Astrocyte of the spinal cord (primary cell): ENCODE data around the gene PLA2G2D.
A peak's percentile ranks its signal among the peaks of the same experiment; 100 is the strongest.

ENCODE experiments used
- DNase-seq: peaks from one replicate; pipeline ENCODE4 v3.0.0; 2011; ENCODE audit warnings: low read depth, low spot score
- H3K4me3 ChIP-seq: 2 replicates; pipeline ENCODE4 v1.5.1; 2011; ENCODE audit warnings: low read depth, mild to moderate bottlenecking, low read length, moderate library complexity
- in situ Hi-C: cut with HindIII; loops from 2 replicates; pipeline ENCODE4 v1.10.0; 2017; ENCODE audit warnings: low sequenced_read_pairs
- TF ChIP-seq, protein P1 (sequence below): IDR thresholded peaks from 2 replicates; pipeline ENCODE4 v1.5.1; 2012; ENCODE audit warnings: low read depth, mild to moderate bottlenecking, low read length, inconsistent platforms

Gene PLA2G2D, protein sequence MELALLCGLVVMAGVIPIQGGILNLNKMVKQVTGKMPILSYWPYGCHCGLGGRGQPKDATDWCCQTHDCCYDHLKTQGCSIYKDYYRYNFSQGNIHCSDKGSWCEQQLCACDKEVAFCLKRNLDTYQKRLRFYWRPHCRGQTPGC

DNA sequence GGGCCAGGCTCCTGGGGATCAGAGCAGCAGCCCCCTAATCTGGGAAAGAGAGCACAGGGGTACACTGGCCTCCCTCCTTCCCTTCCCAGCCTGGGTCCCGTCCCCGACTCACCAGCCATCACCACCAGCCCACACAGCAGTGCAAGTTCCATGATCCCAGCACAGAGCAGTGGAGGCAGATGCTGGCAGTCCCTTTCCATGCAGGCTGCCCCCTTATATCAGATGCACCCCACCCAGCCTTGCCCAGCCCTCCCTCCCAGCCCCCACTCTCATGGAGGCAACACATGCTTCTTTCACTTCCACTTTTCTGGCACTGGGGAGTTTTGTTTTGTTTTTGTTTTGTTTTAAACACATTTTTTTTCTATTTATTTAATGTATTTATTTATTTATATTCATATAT, at the start of gene PLA2G2D:
Gene PLA2G2D, minus strand, starts transcription at position 190 of the 400 bp plus-strand sequence. Its CDS starts 38 bp downstream, at position 152.
- no peak for DNase-seq
- in situ Hi-C loops = no loop called here
- TF ChIP-seq, protein P1, sequence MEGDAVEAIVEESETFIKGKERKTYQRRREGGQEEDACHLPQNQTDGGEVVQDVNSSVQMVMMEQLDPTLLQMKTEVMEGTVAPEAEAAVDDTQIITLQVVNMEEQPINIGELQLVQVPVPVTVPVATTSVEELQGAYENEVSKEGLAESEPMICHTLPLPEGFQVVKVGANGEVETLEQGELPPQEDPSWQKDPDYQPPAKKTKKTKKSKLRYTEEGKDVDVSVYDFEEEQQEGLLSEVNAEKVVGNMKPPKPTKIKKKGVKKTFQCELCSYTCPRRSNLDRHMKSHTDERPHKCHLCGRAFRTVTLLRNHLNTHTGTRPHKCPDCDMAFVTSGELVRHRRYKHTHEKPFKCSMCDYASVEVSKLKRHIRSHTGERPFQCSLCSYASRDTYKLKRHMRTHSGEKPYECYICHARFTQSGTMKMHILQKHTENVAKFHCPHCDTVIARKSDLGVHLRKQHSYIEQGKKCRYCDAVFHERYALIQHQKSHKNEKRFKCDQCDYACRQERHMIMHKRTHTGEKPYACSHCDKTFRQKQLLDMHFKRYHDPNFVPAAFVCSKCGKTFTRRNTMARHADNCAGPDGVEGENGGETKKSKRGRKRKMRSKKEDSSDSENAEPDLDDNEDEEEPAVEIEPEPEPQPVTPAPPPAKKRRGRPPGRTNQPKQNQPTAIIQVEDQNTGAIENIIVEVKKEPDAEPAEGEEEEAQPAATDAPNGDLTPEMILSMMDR = no peak

DNA sequence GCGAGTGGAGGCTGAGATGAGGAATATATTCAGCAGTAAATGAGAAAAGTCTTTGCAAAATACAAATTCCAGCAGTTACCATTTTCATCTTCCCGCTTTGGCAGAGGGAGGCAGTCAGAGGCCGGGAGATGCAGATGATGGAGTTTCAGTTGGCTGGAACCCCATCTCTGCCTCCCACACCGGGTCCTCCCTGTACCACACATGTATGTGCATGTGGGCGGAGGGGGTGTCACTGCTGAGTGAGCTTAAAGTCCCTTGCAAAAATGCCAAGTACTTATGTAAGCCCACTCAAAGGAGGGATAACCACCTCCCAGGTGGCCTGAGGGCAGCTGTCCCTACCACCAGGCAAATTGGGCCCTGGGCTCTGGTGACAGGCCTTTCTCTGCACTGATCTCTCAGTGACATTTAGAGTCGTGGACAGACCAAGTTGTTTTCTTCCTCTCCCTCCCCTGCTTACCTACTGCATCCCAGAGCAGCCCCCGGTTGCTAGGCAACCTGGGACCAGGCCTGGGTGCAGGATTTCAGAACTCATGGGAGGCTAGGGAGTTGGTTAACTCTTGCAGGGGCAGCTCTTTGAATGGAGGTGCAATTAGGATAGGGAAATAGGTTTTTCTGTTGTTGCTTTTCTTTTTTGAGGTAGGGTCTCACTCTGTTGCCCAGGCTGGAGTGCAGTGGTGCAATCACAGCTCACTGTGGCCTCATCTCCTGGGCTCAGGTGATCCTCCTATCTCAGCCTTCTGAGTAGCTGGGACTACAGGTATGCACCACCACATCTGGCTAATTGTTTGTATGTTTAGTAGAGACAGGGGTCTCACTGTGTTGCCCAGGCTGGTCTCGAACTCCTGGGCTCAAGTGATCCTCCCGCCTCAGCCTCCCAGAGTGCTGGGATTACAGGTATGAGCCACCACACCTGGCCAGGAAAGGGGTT, 49.5 kb upstream of the PLA2G2D start:
- in situ Hi-C loops = no loop called here
- DNase-seq = no peak
- no peak overlapping the region for H3K4me3 ChIP-seq
- TF ChIP-seq, protein P1 = no peak

More for the DNA sequence above, at the start of gene PLA2G2D:
- no peak within 1 kb of the TSS for H3K4me3 ChIP-seq

DNA sequence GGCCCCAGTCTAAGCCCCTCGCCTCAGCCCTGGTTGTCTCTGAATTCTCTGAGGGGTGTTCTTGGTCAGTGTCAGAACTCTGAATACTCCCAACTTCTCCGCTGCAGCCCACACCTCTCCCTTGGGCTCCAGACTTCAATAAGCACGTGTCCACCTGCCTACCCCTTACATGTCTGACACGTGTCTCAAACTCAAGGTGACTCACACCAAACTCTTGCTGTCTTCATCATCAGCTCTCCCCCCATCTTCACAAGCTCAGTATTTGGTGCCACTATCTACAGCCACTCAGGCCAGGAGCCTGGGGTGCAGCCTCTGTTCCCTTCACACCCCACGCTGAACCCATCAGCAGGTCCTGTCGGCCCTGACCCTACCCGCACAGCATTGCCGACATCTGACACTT, 47.8 kb upstream of the PLA2G2D start:
- TF ChIP-seq, protein P1 = no peak
- in situ Hi-C loops = no loop called here
- no peak for DNase-seq
- no peak overlapping the region for H3K4me3 ChIP-seq

DNA sequence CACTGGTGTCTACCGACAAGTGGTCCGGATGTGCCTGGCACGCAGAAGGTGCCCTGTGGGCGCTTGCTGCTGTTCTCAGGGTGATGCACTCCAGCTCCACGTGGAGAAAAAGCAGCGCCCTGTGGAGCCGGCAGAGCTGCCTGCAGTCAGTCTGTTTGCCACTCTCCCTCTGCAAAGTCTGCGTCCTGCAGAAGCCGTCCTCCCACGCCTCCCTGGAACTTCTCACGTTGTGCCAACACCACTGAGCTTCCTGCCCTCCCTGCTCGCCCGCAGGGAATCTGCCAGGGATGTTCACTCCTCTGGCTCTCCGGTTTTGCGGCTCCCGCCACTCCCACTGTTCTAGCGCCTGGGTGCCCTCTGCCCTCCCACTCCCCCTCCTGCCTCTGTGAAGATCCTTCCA, 46.7 kb upstream of the PLA2G2D start:
- DNase-seq = no peak
- in situ Hi-C loops = no loop called here
- no peak overlapping the region for H3K4me3 ChIP-seq
- TF ChIP-seq, protein P1 = no peak

DNA sequence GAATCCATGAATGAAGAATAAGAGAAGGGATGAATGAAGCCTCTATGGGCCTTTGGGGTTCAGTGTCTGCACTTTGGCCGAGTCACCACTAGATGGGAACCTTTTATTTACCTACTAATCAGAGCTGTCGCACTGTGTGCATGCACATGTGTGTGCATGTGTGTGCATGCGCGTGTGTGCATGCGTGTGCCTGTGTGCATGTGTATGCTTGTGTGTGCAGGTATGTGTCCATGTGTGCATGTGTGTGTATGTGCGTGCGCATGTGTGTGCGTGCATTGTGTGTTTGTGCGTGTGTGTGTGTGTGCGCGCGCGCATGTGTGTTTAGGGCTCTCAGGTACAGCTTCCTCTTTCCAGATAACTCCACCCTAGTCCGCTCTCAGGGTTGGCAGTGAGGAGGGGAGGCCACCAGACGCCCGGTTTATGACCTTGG, 46.2 kb upstream of the PLA2G2D start:
- no peak overlapping the region for H3K4me3 ChIP-seq
- DNase-seq = no peak
- in situ Hi-C loops = no loop called here
- TF ChIP-seq, protein P1 = peak; percentile 39

DNA sequence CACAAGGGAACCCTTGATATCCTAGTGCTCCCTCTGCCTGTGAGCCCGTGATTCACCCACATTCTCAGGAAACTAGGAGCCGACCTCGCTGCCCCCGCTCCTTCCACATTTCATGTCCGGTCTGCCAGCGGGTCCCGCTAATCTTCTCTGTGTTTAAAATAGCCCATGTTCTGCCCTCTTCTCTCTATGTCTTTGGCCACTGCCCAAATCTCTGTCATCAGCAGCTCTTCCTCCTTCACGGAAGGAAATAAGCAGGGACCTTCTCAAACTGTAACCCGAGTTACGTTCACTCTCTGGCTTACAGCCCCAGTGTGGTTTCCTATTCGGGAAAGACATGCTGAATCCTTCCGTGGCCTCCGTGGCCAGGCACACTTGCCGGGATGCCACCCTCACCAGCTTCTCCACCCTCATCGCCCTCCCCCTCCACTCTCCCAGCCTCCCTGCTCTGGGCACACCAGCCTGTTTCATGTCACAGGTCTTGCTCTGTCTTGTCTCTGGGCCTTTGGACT, 45.4 kb upstream of the PLA2G2D start:
- in situ Hi-C loops = no loop called here
- TF ChIP-seq, protein P1 = no peak
- H3K4me3 ChIP-seq = no peak overlapping the region
- DNase-seq = no peak
